Bronchial epithelial cell (primary cell): ENCODE data around the gene JARID2. TPM values are rescaled to one million over a fixed set of nuclear protein-coding genes. Genes with fewer than 3 reads are reported as not detected.

Source experiments
- DNase-seq: peaks from one replicate; pipeline ENCODE4 v3.0.0-alpha.2; 2010; ENCODE audit warnings: low read depth
- FAIRE-seq: peaks from 2 replicates; lab custom pipeline; 2011; peaks lifted over from hg19 to GRCh38; lab: Jason Lieb, UNC
- H3K27me3 ChIP-seq: 2 replicates; pipeline ENCODE4 v1.5.1; 2011; ENCODE audit warnings: low read length; ENCODE audit not compliant: control insufficient read depth, insufficient read depth
- H3K36me3 ChIP-seq: 2 replicates; pipeline ENCODE4 v1.5.1; 2011; ENCODE audit warnings: low read length; ENCODE audit not compliant: control insufficient read depth, insufficient read depth
- H3K4me3 ChIP-seq: 2 replicates; pipeline ENCODE4 v1.5.1; 2011; ENCODE audit warnings: mild to moderate bottlenecking, low read depth, low read length, control low read depth
- CTCF ChIP-seq: IDR thresholded peaks from 2 replicates; pipeline ENCODE4 v1.5.1; 2011; ENCODE audit warnings: mild to moderate bottlenecking, moderate library complexity, low read length, control low read depth, inconsistent platforms; ENCODE audit not compliant: insufficient read depth, severe bottlenecking
- total RNA-seq: library from RNA; depleted of rRNA; stranded (reverse); fragments of >200 nt; gene quantifications from 2 replicates; pipeline ENCODE4 v1.2.1, GENCODE V29; 2014

The JARID2 gene
- total RNA-seq, 1 donor from 2014 or later: 29.2 TPM

GRCh38 chr6:15376900-15377487 lies 131.1 kb downstream of the JARID2 start:
- H3K27me3 ChIP-seq: no peaks in the 10 kb centered on the region
- FAIRE-seq: no peak
- no peak for TF ChIP-seq CTCF
- no peak overlapping the region for H3K4me3 ChIP-seq
- H3K36me3 ChIP-seq: peaks cover 3% of the 10 kb centered on the region
- no peak for DNase-seq

GRCh38 chr6:15378272-15378671 lies 132.4 kb downstream of the JARID2 start:
- DNase-seq (no peak), FAIRE-seq (no peak)
- H3K36me3 ChIP-seq: peaks cover 3% of the 10 kb centered on the region
- no peaks in the 10 kb centered on the region for H3K27me3 ChIP-seq
- no peak for TF ChIP-seq CTCF
- H3K4me3 ChIP-seq: no peak overlapping the region

- Histone ChIP-seq H3K36me3 (peaks cover 3% of the 10 kb centered on the region), H3K27me3 (no peaks in the 10 kb centered on the region), H3K4me3 (no peak overlapping the region)
- TF ChIP-seq CTCF: no peak
- FAIRE-seq (no peak), DNase-seq (no peak)
These were observed 133.0 kb downstream of the JARID2 start for GRCh38 chr6:15378866-15379265.

- FAIRE-seq (no peak), DNase-seq (no peak)
- no peak for TF ChIP-seq CTCF
- no peak overlapping the region for H3K4me3 ChIP-seq
- H3K27me3 ChIP-seq: no peaks in the 10 kb centered on the region
- no peaks in the 10 kb centered on the region for H3K36me3 ChIP-seq
These were observed 134.5 kb downstream of the JARID2 start for GRCh38 chr6:15380351-15380750.

- no peak for TF ChIP-seq CTCF
- Histone ChIP-seq H3K27me3 (no peaks in the 10 kb centered on the region), H3K4me3 (no peak overlapping the region), H3K36me3 (no peaks in the 10 kb centered on the region)
- no peak for DNase-seq
- no peak for FAIRE-seq
These were observed 136.2 kb downstream of the JARID2 start for GRCh38 chr6:15382089-15382488.

GRCh38 chr6:15382712-15383111 lies 136.8 kb downstream of the JARID2 start:
- no peak for DNase-seq
- Histone ChIP-seq H3K4me3 (no peak overlapping the region), H3K36me3 (no peaks in the 10 kb centered on the region), H3K27me3 (no peaks in the 10 kb centered on the region)
- no peak for TF ChIP-seq CTCF
- no peak for FAIRE-seq
